NOMO-1 treated with dmso at 0.1 percent for 144 hours (cell line): Measurements from ENCODE around the gene ZNFX1.

Source experiments
- DNase-seq: peaks from one replicate; lab custom pipeline; 2025; ENCODE audit not compliant: unreplicated experiment; lab: John Stamatoyannopoulos, UW

Gene ZNFX1

DNA sequence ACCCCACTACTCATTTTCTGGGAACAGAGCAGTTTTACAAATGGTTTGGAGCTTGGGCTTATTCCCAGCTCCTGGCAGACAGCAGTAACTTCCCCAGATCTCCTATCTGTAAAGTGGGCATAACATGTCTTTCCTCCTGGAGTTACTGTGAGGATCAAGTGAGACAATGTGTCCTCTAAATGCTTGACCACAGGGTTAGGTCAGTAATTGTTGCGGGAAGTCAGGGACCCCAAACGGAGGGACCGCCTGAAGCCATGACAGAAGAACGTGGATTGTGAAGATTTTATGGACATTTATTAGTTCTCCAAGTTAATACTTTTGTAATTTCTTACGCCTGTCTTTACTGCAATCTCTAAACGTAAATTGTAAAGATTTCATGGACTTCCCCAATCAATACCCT is 15.3 kb upstream of the ZNFX1 start:
- no peak for DNase-seq

DNA sequence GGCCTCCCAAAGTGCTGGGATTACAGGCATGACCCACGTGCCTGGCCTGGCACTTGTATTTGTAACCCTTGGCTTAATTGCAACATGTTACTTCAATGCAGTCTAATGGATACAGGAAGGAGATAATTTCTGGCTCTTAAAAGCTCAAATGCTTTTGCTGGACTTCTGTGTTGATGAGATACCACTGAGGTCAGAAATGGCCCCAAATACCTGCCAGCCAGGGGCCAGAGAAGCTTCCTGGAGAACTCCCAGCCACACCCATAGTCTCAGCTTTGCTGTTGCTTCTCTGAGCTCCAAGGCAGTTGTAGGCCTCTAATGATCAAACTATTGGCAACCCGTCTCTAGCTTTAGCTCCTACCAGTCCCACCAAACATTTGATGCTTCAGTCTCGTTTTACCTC is 14.2 kb upstream of the ZNFX1 start:
- no peak for DNase-seq

DNA sequence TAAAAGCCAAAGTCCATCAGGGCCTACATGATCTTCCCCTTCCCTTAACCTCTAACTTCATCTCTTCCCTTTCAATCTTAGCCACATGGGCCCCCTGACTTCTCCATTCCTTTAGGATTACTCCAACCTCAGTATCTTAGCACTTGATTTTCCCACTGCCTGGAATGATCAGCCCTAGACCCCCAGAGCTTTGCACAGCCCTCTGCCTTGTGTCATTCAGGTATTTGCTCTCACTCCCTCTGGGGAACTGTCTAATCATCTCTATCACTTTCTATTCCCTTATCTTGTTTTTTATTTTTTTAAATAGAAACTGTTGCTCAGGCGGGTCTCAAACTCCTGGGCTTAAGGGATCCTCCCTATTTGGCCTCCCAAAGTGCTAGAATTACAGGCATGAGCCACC is 13.3 kb upstream of the ZNFX1 start:
- no peak for DNase-seq

DNA sequence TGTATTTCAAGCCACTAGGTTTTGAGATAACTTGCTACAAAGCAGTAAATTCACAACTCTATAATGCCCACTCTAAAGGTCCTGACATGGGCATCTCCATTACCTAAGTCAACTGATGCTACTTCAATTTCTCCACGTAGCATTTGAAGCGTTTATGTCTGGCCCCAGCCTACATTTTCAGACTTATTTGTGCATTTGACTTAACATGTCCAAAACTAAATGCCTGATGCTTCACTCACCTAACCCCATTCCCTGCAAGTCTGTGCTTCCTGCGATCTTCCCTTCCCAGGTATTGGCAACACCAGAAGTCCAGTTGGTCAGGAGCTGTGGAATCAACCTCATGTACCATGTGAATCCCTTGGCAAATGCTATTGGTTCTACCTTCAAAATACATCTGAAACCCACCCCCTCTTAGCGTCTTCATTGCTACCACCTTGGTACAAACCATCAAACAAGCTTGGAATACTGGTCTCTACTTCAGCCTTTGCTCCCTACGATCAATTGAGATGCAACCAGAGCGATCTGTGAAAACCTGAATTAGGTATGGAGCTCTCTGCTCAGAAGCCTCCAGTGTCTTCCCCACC is 12.8 kb upstream of the ZNFX1 start:
- no peak for DNase-seq

DNA sequence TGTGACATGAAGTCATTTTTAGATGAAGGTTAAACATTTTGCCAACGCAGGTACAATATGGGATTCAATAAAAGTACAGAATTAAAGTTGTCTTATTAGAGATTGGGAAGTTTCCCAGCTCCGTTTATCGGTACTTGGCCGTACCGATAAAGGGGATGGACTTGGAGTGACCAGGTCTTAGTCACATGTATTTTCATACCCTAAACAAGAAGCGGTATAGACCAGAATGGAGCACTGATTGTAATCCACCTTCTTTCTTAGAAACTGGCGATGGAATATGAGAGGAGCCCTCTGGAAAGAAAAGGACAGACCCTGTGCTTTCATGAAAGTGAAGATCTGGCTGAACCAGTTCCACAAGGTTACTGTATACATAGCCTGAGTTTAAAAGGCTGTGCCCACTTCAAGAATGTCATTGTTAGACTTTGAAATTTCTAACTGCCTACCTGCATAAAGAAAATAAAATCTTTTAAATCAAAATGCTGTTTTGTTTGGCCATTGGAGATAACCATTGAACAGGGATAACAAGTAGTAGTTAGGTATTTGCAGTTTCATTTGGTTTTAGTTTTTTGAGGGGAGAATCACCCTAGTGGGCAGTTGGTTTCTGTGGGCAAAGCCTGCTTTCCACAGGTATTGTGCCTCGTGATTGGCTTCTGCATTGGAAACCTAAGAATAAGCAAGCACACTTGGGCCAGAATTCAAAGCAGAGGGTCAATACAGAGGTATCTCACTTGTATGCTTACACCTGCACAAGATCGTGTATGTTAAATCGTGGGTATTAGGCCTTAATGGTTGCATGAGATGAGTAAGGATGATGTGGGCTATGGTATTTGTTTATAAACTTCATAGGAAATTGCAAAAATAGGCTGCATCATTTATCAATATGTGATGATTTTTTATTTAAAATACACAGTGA is 11.2 kb upstream of the ZNFX1 start:
- DNase-seq, result no peak

DNA sequence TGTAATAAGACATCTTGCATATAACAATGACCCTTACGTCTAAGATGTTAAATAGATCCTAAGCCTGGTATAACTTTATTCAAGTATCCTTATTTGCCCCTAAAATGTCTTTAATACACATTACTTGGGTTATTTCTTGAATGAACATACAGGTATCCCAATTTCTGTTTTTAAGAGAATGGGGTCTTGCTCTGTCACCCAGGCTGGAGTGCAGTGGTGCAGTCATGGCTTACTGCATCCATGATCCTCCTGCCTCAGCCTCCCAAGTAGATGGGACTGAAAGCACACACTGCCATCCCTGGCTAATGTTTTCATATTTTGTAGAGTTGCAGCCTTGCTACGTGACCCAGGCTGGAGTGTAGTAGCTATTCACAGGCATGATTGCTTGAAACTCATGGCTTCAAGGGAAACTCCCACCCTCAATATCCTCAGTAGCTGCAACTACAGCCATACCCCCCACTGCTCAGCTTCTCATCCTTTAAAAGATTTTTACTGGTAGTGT is 10.4 kb upstream of the ZNFX1 start:
- no peak for DNase-seq

DNA sequence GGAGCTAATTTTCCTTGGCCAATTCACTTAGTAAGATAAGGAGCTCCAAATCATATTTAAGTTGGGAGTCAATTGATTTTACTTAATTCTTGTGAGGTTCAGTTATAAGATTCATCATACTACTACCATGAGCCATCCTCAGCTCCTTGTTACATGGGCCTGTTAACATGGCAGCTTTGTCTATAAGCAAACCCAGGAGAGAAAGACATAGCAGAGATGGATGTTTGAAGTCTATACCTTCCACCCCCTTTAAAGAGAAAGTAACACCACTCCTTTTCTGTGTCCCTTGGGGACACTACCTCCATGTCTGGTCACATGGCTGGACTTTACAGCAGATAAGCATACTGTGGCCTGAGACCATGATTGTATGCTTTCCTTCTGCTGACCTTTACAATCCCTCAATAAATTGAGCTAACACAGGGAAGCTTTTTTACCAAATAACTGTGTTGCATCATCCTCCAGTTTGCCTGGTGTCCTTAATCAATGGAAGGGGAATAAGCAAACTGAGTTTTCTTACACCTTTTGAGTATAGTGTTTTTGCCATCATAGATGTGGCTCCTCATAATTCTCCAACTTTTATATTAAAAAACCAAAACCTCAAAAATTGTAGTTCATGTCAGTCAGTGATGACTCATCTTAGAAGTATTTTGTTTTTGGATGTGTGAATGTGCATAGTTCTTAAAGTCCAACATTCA is 9.8 kb upstream of the ZNFX1 start:
- no peak for DNase-seq

DNA sequence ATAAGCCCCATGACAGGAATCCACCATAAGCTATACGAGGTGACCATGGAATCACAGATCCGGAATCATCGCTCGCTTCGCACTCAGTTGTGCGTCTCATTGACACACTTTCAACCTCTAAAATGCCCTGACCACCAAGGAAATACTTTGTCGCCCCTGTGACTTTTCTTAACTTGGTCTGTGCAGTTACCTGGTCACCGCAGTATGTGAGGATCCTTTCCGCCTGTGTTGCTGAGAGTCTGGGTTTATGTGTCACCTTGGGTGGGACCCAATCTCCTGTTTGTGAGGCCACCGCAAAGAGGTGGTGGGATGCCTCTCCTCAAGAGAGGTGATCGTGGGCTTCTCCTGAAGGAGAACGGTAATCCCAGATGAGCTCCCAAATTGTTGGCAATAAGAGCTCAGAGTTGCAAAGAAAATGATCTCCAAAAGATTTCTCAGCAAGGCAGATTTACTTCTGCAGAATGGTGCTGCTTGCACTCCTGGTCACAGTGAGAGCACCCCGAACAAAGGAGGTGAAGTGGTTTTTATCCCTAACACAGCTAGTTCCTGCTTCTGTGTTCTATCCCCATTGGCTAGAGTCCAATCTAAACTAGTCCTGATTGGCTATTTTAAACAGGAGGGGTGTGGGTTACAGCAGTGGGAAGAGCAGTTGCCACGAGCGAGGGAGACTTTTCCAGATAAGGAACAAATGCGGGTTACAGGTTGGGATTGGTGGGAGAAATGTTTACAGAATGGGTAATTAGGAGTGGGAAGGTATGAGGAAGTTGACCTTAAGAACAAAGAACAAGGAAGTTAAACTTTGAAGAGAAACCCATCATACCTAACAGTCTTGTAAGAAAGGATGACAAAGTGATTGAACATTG is 9.1 kb upstream of the ZNFX1 start:
- no peak for DNase-seq

DNA sequence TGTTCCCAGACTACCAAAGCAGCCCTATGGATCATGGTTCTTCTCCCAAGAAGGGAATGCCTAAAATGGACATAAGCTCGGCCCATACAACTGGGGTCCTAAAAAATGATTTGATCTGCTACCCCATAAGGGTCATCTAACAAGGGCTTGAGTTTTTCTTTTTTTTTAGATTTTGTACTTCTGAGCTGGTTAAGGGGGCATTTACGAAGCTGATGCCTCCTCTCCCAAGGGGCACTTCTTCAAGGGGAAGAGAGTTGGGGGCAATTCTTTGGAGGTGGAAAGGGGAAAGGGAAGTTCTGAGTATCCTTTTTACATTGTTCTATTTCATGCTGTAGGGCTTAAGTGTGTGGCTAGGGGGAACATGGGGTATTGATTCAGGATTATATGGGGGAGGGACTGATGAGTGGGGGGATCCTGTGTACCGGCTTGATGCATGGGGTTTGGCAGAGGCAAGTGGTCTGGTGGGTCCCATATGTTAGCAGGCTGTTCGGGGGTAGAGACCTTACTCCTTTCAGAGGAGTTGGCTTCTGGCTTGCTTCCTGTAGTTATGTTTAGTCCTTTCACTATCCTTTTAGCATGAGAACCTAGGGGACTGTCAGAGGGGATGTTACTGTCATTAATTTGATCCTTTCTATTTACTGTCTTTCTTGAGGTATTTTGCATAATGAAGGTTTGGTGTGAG is 8.1 kb upstream of the ZNFX1 start:
- no peak for DNase-seq

DNA sequence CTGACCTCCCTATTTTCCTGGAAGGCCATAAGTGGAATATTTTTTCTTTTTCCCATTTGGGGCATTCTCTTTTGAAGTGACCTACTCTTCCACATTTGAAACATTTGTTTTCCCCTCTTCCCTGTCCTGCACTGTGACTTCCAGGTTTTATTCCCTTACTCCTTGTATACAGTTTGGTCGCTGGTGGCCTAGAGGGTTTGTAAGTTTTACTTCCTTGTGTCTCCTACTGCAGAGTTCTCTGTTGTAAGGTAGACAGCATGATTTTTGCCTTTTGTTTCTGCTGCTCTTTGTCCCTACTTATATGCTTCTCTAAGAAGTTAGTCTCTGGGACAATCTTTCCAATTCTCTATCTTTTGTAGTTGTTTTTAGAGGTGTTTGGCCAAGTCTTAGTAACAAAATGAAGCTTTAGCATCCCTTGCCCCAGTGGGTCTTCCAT is 7.4 kb upstream of the ZNFX1 start:
- no peak for DNase-seq

DNA sequence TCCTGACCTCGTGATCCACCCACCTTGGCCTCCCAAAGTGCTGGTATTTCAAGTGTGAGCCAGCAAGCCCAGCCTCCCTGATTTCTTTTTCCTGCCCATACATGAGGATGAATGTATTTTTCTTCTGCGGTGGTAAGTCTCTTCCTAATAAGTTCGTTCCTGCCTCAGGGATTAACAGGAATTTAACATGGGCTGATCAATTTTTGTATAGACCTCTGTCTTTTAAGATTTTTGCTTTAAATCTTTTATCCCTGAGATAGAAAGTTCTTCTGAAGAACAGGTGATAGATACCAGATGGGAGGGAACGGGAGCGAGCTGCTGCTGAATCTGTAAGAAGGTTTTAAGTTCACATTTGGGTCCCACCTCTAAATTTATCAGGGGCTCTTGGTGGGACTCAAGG is 7.0 kb upstream of the ZNFX1 start:
- DNase-seq, result no peak

DNA sequence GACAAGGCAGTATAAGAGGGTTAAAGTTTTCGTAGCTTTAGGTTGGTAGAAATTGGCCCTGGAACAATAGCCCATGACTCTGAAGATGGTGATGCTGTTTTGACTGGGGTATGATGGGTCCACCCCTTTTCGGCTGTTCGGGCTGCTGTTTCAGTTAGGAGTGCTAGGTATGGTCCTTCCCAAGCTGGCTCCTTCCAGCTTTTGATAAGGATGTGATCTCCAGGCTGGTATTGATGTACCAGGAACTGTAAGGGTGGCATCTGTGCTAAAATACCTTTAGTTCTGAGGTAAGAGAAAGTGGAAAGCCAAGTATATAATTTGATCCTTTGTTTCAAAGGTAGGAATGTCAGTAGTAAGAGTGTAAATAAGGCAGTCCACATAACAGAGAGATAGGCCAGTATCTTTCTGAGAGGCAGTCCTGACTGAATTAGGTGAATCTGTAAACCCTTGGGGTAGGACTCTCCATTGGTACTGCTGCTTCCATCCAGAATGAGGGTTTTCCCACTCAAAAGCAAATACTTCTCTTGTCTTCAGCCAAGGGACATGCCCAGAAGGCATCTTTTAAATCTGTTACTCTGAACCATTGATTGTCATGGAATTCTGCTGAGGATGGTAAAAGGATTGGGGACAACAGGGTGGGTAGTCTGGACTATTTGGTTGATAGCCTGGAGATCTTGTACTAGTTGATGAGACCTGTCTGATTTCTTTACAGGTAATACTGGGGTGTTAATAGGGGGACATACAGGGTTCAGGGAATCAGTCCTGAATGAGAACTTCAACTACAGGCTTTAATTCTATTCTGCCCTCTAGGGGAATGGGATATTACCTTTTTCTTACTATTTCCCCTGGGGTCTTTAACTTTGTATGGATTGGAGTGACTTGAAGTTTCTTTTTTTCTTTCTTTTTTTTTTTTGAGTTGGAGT is 6.1 kb upstream of the ZNFX1 start:
- DNase-seq, result no peak

DNA sequence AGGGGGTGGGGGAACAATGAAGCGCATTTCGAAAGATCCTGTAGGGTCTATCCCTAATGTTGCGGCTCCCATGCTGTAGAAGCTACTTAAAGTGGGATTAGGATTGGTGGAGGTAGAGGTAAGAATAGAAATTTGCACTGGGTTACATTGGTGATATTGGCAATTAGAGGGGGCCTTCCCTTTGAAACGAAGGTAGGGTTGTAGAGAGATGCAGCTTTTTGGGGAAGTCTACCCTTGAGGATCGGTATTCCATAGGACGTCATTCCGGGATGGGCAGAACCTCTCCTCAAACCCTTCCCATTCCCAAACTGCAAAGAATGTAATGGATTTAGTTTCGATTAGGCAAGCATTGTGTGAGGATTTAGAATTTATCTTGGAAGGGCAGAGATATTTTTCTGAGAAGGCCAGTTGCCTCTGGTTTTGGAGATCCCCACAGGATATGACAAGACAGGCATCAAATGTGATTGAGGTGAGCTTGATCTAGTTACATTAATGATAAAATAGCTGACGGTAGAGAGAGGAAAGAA is 5.4 kb upstream of the ZNFX1 start:
- no peak for DNase-seq

DNA sequence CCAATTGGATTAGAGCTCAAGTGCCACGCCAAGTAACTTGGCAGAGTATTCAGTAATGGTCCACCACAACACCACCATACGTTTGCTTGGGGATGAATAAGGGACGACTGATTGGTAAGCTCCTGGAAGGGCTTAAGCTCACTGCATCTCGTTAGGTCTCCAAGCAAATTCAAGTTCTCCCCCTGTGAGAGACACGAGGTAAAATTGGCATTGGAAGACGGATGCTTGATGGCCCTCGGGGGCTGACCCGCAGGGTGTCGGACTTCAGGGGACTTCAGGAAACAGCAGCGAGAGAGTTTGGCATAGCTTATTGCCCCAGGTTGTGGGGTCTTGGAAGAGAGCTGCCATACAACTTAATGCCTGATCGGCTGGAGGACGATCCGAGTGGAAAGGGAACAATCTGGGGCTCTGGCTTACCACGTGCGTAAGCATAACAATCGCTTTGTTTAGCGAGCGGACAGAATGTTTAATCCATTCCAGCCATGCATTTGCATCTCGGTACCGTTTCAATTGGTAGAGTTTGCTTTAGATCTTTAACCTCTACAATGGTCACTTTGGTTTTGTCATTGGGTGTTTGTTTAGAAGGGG is 4.8 kb upstream of the ZNFX1 start:
- DNase-seq, result no peak

DNA sequence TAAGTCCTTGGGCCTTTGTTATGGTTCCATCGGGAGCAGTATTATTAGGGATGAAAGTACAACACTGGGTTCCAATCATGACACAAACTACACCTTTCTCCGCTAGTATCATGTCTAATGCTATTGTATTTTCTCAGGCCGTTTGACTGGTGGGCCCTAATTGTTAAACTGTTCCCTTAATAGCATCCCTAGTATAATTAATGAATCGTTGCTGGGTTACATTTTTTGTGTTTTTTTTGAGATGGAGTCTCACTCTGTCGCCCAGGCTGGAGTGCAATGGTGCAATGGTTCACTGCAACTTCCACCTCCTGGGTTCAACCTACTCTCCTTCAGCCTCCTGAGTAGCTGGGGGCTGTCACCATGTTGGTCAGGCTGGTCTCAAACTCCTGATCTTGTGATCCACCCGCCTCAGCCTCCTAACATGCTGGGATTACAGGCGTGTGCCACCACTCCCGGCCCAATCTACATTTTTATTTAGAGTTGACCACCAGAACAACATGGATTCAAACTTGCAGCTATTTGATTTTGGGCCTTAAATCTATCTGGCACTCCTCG is 4.1 kb upstream of the ZNFX1 start:
- DNase-seq, result no peak

DNA sequence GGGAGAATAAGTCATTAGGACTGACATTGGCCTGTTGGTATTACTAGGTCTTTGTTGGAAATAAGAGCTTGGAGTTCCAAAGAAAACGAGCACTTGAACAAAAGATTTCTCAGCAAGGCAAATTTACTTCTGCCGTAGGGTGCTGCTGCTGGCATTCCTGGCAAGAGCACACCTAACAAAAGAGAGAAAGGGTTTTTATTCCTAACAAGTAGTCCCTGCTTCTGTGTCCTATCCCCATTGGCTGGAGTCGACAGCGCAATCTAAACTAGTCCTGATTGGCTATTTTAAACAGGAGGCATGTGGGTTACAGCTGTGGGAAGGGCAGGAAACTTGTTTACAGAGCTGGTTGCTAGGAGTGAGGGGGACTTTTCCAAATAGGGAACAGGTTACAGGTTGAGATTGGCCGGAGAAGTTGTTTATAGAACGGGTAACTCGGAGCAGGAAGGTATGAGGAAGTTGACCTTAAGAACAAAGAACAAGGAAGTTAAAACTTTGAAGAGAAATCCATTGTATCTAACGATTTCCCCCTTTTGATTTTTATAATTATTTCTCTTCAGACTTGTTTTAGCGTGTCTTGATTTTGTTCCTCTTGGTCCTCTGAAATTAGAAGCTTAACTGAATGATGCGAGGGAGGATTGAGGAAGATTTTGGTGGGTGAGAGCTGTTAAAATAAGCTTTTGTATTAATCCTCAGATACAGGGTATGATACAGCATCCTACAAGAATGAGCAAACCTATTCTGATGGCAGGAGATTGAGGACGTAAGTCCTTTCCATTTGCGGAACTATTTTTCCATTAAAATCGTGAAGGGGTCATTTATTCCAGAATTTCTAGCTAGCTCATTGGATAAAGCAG is 3.4 kb upstream of the ZNFX1 start:
- peak; percentile 34 for DNase-seq

DNA sequence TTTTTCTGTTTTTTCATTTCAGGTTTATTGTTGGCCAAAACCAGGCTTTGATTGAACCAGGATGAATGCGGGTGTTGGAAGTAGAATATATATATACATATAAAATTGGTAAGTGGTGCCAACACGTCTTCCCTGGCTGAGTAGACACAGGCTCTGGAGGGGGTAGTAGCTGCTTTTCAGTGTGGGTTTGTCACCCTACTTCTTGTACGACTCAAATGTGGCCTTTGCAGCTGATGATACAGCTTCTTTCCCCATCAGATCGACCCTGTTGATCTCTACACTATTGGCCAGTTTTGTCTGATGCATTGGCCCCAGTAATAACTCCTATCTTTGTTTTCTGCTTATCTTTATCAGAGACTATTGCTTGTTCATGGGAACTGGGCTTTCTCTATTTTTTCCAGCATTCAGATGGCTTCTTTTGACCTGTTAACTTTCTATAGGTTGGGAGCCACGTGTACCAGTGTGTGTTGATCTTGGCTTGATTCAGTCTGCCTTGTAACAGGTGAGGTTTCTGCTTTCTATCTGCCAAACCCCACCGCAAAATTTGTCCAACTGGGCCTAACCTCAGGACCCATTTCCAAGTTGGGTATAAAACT is 2.7 kb upstream of the ZNFX1 start:
- no peak for DNase-seq
